GM12878 (cell line): ENCODE results near the gene UVSSA. TPM values are rescaled to one million over a fixed set of nuclear protein-coding genes. Genes with fewer than 3 reads are reported as not detected.

Source experiments
- ATAC-seq: fragments of 200-7000 bp; cut with Tn5 transposase; 3 replicates; pipeline ENCODE4 v1.9.1; 2020; ENCODE audit warnings: mild to moderate bottlenecking, moderate library complexity
- BruUV-seq: library from RNA; stranded (reverse); fragments of 400-500 nt; replicated peaks from 2 replicates; lab custom pipeline; 2021; lab: Mats Ljungman, UMichigan
- CTCF ChIA-PET: fragments of 300-600 bp; sonication (Branson Sonifier 250); formaldehyde crosslinking; extraction: SDS; loops from one replicate; lab custom pipeline; 2021; ENCODE audit warnings: inconsistent platforms; lab: Yijun Ruan, JAX
- POLR2A ChIA-PET: fragments of 350-600 bp; formaldehyde crosslinking; extraction: SDS; loops from one replicate; lab custom pipeline; 2021; ENCODE audit warnings: inconsistent platforms; lab: Charles Lee
- RAD21 ChIA-PET: fragments of 300-600 bp; sonication (Branson Sonifier 250); formaldehyde crosslinking; loops from one replicate; lab custom pipeline; 2023; ENCODE audit warnings: antibody characterized with exemption; ENCODE audit not compliant: unreplicated experiment; lab: Charles Lee
- SMC1A ChIA-PET: fragments of 300-600 bp; sonication (Branson Sonifier 250); formaldehyde crosslinking; loops from one replicate; lab custom pipeline; 2023; ENCODE audit not compliant: unreplicated experiment, uncharacterized antibody; lab: Charles Lee
- DNase-seq: peaks from one replicate; pipeline ENCODE4 v3.0.0-alpha.2; 2011; ENCODE audit warnings: low read depth, low spot score
- FAIRE-seq: peaks from 3 replicates; lab custom pipeline; 2011; peaks lifted over from hg19 to GRCh38; lab: Jason Lieb, UNC
- H2AFZ ChIP-seq: 2 replicates; pipeline ENCODE4 v1.6.0; 2011; ENCODE audit warnings: low read depth, low read length, control low read depth; ENCODE audit not compliant: control insufficient read depth
- H3K27ac ChIP-seq: 2 replicates; pipeline ENCODE4 v1.5.1; 2011; ENCODE audit warnings: control low read depth; ENCODE audit not compliant: control insufficient read depth, insufficient read depth
- H3K27me3 ChIP-seq, 2 experiments: replicated peaks in 1 of 2; 2 replicates each; pipeline versions ENCODE4 v1.6.0 to v1.6.1; 2011; ENCODE audit warnings: low read length in 1 of 2; ENCODE audit not compliant: control insufficient read depth in 2 of 2, insufficient read depth in 2 of 2
- H3K36me3 ChIP-seq, 2 experiments: 2 replicates each; pipeline ENCODE4 v1.5.1; 2011; ENCODE audit warnings: low read length in 1 of 2; ENCODE audit not compliant: control insufficient read depth in 2 of 2, insufficient read depth in 2 of 2
- H3K4me1 ChIP-seq: 2 replicates; pipeline ENCODE4 v1.6.1; 2011; ENCODE audit warnings: mild to moderate bottlenecking, low read length, moderate library complexity, mixed read lengths; ENCODE audit not compliant: control insufficient read depth, insufficient read depth
- H3K4me2 ChIP-seq: 2 replicates; pipeline ENCODE4 v1.6.0; 2011; ENCODE audit warnings: control low read depth; ENCODE audit not compliant: control insufficient read depth, insufficient read depth
- H3K4me3 ChIP-seq: fragments of 200-600 bp; sonication (generic); 2 replicates; pipeline ENCODE4 v1.5.1; 2016
- H3K79me2 ChIP-seq: 2 replicates; pipeline ENCODE4 v1.6.0; 2011; ENCODE audit warnings: low read length; ENCODE audit not compliant: control insufficient read depth, insufficient read depth
- H3K9ac ChIP-seq: 2 replicates; pipeline ENCODE4 v1.8.0; 2011; ENCODE audit warnings: low read length, control low read depth, mixed read lengths; ENCODE audit not compliant: control insufficient read depth, insufficient read depth
- H3K9me3 ChIP-seq: replicated peaks from 3 replicates; pipeline ENCODE4 v1.5.1; 2011; ENCODE audit warnings: mild to moderate bottlenecking, low read length; ENCODE audit not compliant: control insufficient read depth, insufficient read depth
- H4K20me1 ChIP-seq: 2 replicates; pipeline ENCODE4 v1.6.0; 2011; ENCODE audit not compliant: control insufficient read depth, insufficient read depth
- ATF2 ChIP-seq: IDR thresholded peaks from 2 replicates; pipeline ENCODE4 v1.6.1; 2012; ENCODE audit warnings: low read length, inconsistent platforms
- CREM ChIP-seq: IDR thresholded peaks from 2 replicates; pipeline ENCODE4 v1.6.1; 2014; ENCODE audit warnings: antibody characterized with exemption, low read depth
- EGR1 ChIP-seq, 2 experiments: IDR thresholded peaks; 1 replicate in 1 of 2; 2 replicates in 1 of 2; pipeline ENCODE4 v1.6.1; 2011 to 2012; ENCODE audit warnings: low read depth in 2 of 2, low read length in 2 of 2, borderline replicate concordance in 1 of 2, mild to moderate bottlenecking in 1 of 2, moderate library complexity in 1 of 2
- EZH2 ChIP-seq: IDR thresholded peaks from 2 replicates; pipeline ENCODE4 v1.6.1; 2012; ENCODE audit warnings: low read depth, mild to moderate bottlenecking, control low read depth, inconsistent platforms, low read length, borderline replicate concordance; ENCODE audit not compliant: control insufficient read depth
- FOXK2 ChIP-seq: fragments of 450-650 bp; IDR thresholded peaks from 2 replicates; pipeline ENCODE4 v1.6.1; 2017; ENCODE audit warnings: mild to moderate bottlenecking, moderate library complexity
- IKZF1 ChIP-seq: fragments of 450-650 bp; conservative IDR thresholded peaks from 2 replicates; pipeline ENCODE4 v1.6.1; 2017; ENCODE audit warnings: antibody characterized with exemption, mild to moderate bottlenecking
- LARP7 ChIP-seq: fragments of 450-650 bp; IDR thresholded peaks from 2 replicates; pipeline ENCODE4 v1.6.1; 2017; ENCODE audit warnings: mild to moderate bottlenecking
- MLLT1 ChIP-seq: fragments of 450-650 bp; IDR thresholded peaks from 2 replicates; pipeline ENCODE4 v1.6.1; 2016; ENCODE audit warnings: mild to moderate bottlenecking
- NR2C2 ChIP-seq: IDR thresholded peaks from 2 replicates; pipeline ENCODE4 v1.6.1; 2011; ENCODE audit warnings: borderline replicate concordance, low read depth; ENCODE audit not compliant: control insufficient read depth, insufficient read length
- POU2F2 ChIP-seq: IDR thresholded peaks from 3 replicates; pipeline ENCODE4 v1.6.1; 2011; ENCODE audit warnings: low read depth, mild to moderate bottlenecking, low read length, borderline replicate concordance
- RAD51 ChIP-seq: fragments of 450-650 bp; IDR thresholded peaks from 2 replicates; pipeline ENCODE4 v1.6.1; 2016; ENCODE audit warnings: moderate library complexity, mild to moderate bottlenecking, inconsistent platforms
- SMAD5 ChIP-seq: IDR thresholded peaks from 2 replicates; pipeline ENCODE4 v1.6.1; 2016; ENCODE audit warnings: antibody characterized with exemption, low read depth
- TBL1XR1 ChIP-seq: IDR thresholded peaks from 2 replicates; pipeline ENCODE4 v1.6.1; 2012; ENCODE audit warnings: low read depth, low read length, improper control_type of control experiment
- TCF7 ChIP-seq: IDR thresholded peaks from 2 replicates; pipeline ENCODE4 v1.6.1; 2014; ENCODE audit warnings: antibody characterized with exemption, borderline replicate concordance
- ZZZ3 ChIP-seq: IDR thresholded peaks from 2 replicates; pipeline ENCODE4 v1.6.1; 2011; ENCODE audit warnings: low read depth; ENCODE audit not compliant: control insufficient read depth, insufficient read length
- WGBS: methylation state at CpG from one replicate; pipeline ENCODE4 v1.1.6; 2016; ENCODE audit warnings: low lambda C conversion rate; ENCODE audit not compliant: insufficient replicate concordance, insufficient coverage; ENCODE audit errors: missing lambda C conversion rate; 5-methylcytosine and 5-hydroxymethylcytosine counted together
- in situ Hi-C: fragments of 300-500 bp; cut with MboI; formaldehyde crosslinking; loops from 9 replicates; pipeline ENCODE4 v1.14.3; 2018; ENCODE audit warnings: mixed read lengths
- intact Hi-C: fragments of 100-400 bp; cut with micrococcal nuclease; formaldehyde crosslinking; loops from one replicate; pipeline ENCODE4 v1.14.2; 2022; ENCODE audit not compliant: unreplicated experiment
- polyA plus RNA-seq, 11 experiments: library from polyadenylated mRNA; depleted of rRNA in 4 of 11; unstranded in 6 of 11; stranded (reverse) in 5 of 11; fragments of >200 nt; fragmentation: Nextera tagmentation in 4 of 11; fragmentation: Illumina TruSeq in 1 of 11; extraction: Ambion mirVana in 4 of 11; extraction: Trizol in 1 of 11; gene quantifications; 1 replicate in 1 of 11; 2 replicates in 10 of 11; pipeline versions ENCODE4 v1.2.1 to v1.2.3, GENCODE V29; 2011 to 2016; ENCODE audit warnings: inconsistent platforms in 2 of 11, missing spikeins in 2 of 11, low read depth in 1 of 11
- total RNA-seq, 4 experiments: library from RNA; depleted of rRNA in 3 of 4; stranded (reverse); fragments of >200 nt in 3 of 4; fragmentation: Illumina TruSeq in 1 of 4; extraction: Trizol in 1 of 4; gene quantifications; 2 replicates each; pipeline versions ENCODE4 v1.2.1 to v1.2.3, GENCODE V29; 2013 to 2021
- TF ChIP-seq, protein P1 (sequence below): IDR thresholded peaks from 2 replicates; pipeline ENCODE4 v1.6.1; 2012; ENCODE audit warnings: improper control_type of control experiment, low read depth, low read length; ENCODE audit not compliant: insufficient replicate concordance

Gene UVSSA
- total and polyA plus RNA-seq, 10 of the 15 experiments (the other 5 are each of a cell fraction or from before 2014, with no cell fraction given): 0.34 to 16.8 (median 3.6) TPM

- no peak for TF ChIP-seq MLLT1
- no peak for TF ChIP-seq IKZF1
- TF ChIP-seq RAD51: no peak
- no peak for TF ChIP-seq TCF7
These were observed 16.5 kb downstream of the UVSSA start (continued) for GRCh38 chr4:1363513-1363912.

DNA sequence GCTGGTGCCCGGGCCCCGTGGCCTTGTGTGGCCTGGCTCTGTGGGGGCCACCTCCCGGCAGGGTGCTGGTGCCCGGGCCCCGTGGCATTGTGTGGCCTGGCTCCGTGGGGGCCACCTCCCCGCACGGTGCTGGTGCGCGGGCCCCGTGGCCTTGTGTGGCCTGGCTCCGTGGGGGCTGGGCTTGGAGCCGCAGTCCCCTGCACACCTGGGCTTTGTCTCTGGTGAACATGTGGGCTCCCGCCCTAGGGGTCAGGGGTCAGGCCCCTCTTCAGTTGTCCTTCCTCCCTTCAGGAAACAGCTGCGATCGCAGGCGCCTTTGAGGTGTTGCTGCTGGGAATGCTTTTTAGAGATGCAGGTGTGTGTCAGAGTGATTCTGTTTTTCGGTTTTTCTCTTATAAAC is 17.2 kb downstream of the UVSSA start:
- no peaks in the 10 kb centered on the region for H3K9me3 ChIP-seq
- H3K4me2 ChIP-seq: no peak overlapping the region
- H2AFZ ChIP-seq: no peak overlapping the region
- no peak overlapping the region for H3K4me3 ChIP-seq
- TF ChIP-seq LARP7: no peak
- no peak for TF ChIP-seq ZZZ3
- no peak for TF ChIP-seq CREM
- TF ChIP-seq EZH2: no peak
- TF ChIP-seq, protein P1, sequence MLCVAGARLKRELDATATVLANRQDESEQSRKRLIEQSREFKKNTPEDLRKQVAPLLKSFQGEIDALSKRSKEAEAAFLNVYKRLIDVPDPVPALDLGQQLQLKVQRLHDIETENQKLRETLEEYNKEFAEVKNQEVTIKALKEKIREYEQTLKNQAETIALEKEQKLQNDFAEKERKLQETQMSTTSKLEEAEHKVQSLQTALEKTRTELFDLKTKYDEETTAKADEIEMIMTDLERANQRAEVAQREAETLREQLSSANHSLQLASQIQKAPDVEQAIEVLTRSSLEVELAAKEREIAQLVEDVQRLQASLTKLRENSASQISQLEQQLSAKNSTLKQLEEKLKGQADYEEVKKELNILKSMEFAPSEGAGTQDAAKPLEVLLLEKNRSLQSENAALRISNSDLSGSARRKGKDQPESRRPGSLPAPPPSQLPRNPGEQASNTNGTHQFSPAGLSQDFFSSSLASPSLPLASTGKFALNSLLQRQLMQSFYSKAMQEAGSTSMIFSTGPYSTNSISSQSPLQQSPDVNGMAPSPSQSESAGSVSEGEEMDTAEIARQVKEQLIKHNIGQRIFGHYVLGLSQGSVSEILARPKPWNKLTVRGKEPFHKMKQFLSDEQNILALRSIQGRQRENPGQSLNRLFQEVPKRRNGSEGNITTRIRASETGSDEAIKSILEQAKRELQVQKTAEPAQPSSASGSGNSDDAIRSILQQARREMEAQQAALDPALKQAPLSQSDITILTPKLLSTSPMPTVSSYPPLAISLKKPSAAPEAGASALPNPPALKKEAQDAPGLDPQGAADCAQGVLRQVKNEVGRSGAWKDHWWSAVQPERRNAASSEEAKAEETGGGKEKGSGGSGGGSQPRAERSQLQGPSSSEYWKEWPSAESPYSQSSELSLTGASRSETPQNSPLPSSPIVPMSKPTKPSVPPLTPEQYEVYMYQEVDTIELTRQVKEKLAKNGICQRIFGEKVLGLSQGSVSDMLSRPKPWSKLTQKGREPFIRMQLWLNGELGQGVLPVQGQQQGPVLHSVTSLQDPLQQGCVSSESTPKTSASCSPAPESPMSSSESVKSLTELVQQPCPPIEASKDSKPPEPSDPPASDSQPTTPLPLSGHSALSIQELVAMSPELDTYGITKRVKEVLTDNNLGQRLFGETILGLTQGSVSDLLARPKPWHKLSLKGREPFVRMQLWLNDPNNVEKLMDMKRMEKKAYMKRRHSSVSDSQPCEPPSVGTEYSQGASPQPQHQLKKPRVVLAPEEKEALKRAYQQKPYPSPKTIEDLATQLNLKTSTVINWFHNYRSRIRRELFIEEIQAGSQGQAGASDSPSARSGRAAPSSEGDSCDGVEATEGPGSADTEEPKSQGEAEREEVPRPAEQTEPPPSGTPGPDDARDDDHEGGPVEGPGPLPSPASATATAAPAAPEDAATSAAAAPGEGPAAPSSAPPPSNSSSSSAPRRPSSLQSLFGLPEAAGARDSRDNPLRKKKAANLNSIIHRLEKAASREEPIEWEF: no peak
- TF ChIP-seq SMAD5: no peak
- no peak for TF ChIP-seq ATF2
- no peak for TF ChIP-seq NR2C2
- TF ChIP-seq POU2F2: no peak
- TF ChIP-seq FOXK2: no peak
- TF ChIP-seq EGR1 (IDR thresholded peaks at IDR 0.05; ENCODE audit: borderline replicate concordance in 1 of 2, low read depth in 2 of 2, low read length in 2 of 2): no peak
- no peak for TF ChIP-seq TBL1XR1
- H3K4me1 ChIP-seq: no peaks in the 10 kb centered on the region
- no peaks in the 10 kb centered on the region for H4K20me1 ChIP-seq
- intact Hi-C loops: loop anchor here (5.0 kb wide), 1 partner anchor 337 kb away; no protein-coding TSS in a partner anchor
- FAIRE-seq (no peak), DNase-seq (no peak), ATAC-seq (no peak)
- H3K36me3 ChIP-seq: no peaks in the 10 kb centered on the region
- no peaks in the 10 kb centered on the region for H3K27me3 ChIP-seq
- ChIA-PET SMC1A (no interaction called here), RAD21 (no interaction called here), POLR2A (no interaction called here), CTCF (interaction anchor here (0.6 kb wide), 1 partner anchor 217 kb away, joined by 3 read pairs; no protein-coding TSS in a partner anchor)
- H3K27ac ChIP-seq: no peak overlapping the region
- H3K9ac ChIP-seq: no peak overlapping the region
- BruUV-seq: no TSS peak
- in situ Hi-C loops: no loop called here
- WGBS: 81% methylated on average over 16 of the region's 18 CpGs
- H3K79me2 ChIP-seq: no peaks in the 10 kb centered on the region
